HPDE6-E6E7 (cell line): ENCODE data around the gene ALOX5.
"Not testable (repeated sequence)": the region's sequence is repeated elsewhere in the genome, so short reads cannot be mapped to it uniquely, and the experiment has no call there.

ENCODE experiments used
- DNase-seq: peaks from one replicate; pipeline ENCODE4 v3.0.0; 2011; ENCODE audit warnings: missing footprints; ENCODE audit errors: extremely low spot score

Gene ALOX5

DNA sequence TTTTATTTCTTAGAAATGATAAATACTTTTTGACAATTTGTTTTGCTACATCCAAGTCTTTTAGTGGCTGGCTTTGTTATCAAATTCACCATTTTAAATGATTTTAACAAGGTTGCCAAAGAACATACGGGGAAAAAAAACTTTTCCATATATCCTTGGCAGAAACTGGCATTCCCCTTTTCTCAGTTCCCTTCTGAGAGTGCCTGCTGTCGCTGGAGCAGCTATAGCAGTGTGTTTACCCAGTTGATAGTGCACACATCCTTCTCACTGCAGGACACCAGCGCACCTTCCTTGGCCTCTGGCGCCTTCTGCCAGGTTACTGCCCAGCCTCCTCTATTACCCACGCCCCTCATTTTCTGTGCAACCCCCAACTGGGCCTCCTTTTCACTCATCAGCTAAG is 94.1 kb downstream of the ALOX5 start:
- DNase-seq: no peak

GRCh38 chr10:45470098-45471012 is 96.3 kb downstream of the ALOX5 start:
- no peak for DNase-seq

DNA sequence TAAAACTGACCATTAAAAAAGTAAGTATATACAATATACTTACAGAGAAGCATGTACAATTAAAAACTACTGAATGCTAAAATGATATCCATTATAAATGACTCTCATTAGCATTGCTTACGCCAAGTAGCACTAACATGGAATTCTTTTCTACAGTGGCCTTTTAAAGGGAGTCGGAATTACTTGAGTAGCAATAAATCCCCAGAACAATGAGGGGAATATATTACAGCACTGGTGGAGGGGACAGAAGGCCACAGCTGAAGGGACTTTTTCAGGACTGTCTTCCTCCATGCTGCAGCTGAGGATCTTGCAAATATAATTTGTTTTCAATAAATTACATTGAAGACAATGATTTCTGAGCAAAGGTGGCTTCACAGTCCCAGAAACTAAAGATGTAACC is 97.0 kb downstream of the ALOX5 start:
- no peak for DNase-seq

DNA sequence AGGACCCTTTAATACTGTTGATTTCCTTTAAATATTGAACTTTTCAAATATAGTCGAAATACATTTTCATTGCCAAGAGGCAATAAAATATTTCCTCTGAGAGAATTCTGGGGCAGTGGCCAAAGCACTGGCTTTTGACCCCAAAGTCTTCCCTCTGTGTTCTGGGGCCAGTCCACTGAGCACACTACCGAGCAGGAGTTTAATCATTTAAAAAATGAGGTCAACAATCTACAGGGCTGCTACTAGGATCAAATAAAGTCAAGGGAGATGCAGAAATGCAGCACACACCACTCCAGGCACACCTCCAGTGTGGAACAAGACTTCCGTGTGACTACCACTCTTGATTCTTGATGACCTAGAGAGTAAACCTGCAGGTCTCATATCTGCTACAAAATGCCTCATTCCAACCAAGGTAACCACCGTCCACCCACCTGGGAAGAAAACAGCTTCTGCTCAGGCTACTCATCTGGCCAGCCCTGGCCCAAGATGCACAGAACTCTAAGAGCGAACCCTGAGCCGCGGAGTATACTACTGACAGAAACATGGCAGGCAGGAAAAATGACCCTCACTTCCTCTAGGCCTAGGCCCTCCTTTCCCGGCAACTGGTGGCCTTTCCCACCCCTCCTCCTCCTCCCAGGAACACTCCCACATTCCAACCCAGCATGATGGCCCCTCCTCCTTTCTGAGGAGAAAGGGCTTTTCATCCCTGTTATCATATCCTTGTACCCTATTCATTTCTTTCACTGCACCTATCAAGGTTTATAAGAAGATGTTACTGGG is 97.7 kb downstream of the ALOX5 start:
- DNase-seq: no peak

- DNase-seq: no peak
Measured at GRCh38 chr10:45473126-45473525, 99.1 kb downstream of the ALOX5 start.

GRCh38 chr10:45476559-45476958 is 102.5 kb downstream of the ALOX5 start:
- no peak for DNase-seq

DNA sequence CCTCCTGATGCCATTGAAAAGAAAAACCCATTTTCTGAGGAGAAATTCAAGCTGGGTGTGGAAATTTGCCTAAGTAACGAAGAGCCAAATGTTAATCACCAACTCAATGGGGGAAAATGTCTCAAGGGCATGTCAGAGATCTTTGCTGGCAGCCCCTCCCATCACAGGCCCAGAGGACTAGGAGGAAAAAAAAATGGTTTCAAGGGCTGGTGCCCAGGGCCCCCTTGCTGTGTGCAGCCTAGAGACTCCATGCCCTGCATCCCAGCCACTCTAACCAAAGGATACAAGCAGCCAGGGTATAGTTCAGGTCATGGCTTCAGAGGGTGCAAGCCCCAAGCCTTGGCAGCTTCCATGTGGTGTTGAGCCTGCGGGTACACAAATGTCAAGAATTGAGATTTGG is 106.3 kb downstream of the ALOX5 start:
- no peak for DNase-seq

- DNase-seq: not testable (repeated sequence)
Measured at GRCh38 chr10:45481100-45481499, 107.1 kb downstream of the ALOX5 start.

DNA sequence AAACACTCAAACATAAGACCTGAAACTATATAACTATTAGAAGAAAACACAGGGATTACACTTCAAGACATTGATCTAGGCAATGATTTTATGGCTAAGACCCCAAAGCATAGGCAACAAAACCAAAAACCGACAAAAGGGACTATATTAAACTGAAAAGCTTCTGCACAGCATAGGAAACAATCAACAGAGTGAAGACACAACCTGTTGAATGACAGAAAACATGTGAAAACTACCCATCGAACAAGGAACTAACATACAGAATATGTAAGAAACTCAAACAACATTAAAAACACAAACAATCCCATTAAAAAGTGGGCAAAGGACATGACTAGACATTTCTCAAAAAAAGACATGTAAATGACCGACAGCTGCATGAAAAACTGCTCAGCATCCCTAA is 109.0 kb downstream of the ALOX5 start:
- DNase-seq: no peak

- DNase-seq: no peak
Measured at GRCh38 chr10:45487735-45488134, 113.7 kb downstream of the ALOX5 start.

GRCh38 chr10:45488365-45488764 is 114.3 kb downstream of the ALOX5 start:
- DNase-seq: no peak

GRCh38 chr10:45490277-45490676 is 116.3 kb downstream of the ALOX5 start:
- no peak for DNase-seq

- no peak for DNase-seq
Measured at GRCh38 chr10:45491061-45491460, 117.0 kb downstream of the ALOX5 start.
